Stimulated activated CD8-positive, alpha-beta memory T cell treated with anti-CD3 and anti-CD28 coated beads, Interleukin-12 subunit alpha, Interleukin-12 subunit beta, amount 100 ng/mL, for 1 hour (primary cell): ENCODE measurements around the gene PLEKHG5.

Experiments
- DNase-seq: peaks from one replicate; pipeline ENCODE4 v3.0.0-alpha.2; 2020; ENCODE audit warnings: low read depth

The PLEKHG5 gene

GRCh38 chr1:6510493-6510892 lies 19.0 kb upstream of the PLEKHG5 start:
- DNase-seq: no peak

- DNase-seq: no peak
These were observed 18.4 kb upstream of the PLEKHG5 start for GRCh38 chr1:6509919-6510291.

GRCh38 chr1:6509220-6509918 lies 17.9 kb upstream of the PLEKHG5 start:
- DNase-seq: no peak

DNA sequence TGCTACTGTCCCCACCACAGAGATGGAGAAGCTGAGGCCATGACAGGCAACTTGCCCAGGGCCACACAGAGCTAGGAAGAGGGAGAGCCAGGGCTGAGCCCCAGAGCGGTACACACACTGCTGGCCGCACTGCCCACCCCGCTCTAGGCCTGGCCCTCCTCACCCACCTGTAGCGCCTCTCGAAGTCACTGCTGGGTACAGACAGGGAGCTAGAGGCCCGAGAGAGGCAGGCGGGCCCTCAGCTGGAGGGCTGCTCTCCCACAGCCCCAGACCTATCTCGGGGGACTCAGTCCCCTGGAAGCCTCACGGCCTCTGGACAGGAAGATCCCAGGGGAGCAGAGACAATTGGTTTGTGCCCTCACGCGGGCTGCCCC lies 17.3 kb upstream of the PLEKHG5 start:
- DNase-seq: no peak

GRCh38 chr1:6508154-6508815 lies 16.8 kb upstream of the PLEKHG5 start:
- no peak for DNase-seq

DNA sequence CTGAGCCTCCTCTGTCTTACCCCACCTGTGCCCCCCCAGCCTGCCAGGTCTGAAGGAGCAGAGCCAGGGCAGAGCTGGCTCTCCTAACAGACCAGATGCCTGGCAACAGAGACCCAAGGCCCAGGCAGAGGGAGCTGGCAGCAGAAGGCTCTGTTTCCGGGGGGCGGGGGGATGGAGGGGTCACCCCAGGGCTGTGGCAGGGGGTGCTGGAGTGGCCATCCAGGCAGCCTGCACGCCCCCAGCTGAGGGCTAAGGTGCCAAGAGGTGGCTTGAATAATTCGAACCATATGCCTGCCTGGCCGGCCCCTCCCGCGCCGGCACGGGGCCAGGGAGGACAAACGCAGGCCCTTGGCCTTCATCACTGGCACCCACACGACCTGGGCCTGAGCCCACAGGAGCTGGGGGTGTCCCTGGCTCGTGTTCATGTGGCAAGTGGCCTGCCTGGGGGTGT lies 16.0 kb upstream of the PLEKHG5 start:
- no peak for DNase-seq

GRCh38 chr1:6507037-6507428 lies 15.6 kb upstream of the PLEKHG5 start:
- DNase-seq: no peak

DNA sequence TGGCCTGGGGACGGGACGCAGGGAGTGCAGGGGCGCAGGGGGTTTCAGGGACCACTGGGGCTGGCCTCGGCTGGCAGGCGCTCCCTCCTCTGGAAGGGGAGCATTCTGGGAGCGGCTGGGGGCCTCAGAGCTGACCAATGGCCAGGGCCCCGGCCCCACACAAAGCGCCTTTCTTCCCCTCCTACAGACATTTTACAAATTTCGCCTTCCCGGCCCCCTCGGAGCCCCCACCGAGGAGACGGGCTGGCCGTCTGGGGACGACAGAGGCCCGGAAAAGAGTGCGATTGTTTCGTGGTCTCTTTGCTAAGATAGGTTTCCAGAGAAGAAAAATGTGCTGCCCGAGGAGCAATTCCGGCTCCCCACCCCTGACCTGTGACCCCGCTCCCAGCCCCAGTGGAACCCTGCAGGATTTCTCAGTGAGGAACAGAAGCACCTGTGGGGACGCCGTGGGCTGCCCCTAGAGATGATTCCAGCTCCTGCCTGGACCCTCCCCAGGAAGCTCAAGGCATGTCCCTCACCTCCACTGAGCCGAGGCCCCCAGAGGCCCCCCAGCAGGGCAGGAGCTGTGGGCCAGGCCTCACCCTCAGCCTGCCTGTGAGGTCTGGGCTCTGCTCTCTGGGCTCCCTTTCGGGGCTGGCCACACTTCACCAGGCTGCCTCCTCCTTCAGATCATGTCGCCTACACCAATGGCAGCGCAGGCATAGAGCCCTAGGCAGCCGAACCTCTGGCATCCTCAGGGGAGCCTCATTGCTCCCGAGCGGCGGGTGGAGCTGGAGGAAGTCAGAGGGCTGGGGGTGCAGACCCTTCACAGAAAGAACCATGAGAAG lies 15.0 kb upstream of the PLEKHG5 start:
- DNase-seq: no peak

- DNase-seq: no peak
These were observed 14.1 kb upstream of the PLEKHG5 start for GRCh38 chr1:6505367-6506209.

DNA sequence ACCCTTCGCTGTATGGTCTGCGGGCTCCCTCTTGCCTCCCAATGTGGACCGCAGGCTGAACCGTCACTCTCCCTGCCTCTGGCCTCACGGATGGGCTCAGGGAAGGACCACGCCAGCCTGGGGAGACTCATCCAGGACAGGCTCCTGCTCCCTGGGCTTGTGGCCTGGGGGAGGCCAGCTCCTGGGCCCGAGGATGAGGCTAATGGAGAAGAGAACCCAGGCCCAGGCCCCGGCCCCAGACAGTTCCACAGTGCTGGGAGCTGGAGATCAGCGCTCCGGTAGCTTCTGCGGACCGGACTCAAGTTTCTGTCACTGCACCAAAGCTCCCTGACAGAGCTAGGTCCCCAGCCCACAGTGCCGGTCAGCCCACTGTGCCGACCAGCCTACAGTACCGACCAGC lies 13.4 kb upstream of the PLEKHG5 start:
- DNase-seq: no peak

DNA sequence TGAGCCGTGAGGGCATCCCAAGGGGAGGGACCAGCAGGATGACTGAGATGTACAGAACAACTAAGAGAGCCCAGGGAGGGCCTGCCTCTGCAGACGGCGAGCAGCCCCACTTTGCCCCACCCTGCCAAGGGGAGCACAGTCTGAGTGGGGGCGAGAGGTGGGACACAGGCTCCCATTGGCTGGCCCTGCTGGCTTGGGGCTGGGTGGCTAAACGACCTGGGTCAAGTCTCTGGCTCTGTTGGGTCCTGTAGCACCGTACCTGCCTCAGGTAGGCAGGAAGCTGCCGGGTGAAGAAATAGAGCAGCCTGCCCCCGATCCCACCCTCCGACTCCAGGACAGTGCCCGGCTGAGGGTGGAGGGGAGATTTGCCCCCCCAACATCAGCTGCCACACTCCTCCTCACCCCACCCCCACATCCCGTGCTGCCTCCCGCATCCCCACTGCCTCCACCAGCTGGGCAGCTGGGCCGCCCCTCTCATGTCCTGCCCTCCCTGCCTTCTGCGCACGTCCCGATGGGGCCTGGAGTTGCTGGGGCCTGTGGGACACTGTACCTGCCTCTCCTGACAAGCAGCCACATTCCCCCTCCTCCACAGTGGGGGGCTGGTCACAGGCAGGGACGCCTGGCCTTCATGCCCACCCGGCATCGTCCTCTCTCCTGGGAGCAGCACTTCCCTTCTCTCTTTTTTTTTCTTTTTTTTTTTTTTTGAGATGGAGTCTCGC lies 12.6 kb upstream of the PLEKHG5 start:
- DNase-seq: no peak

DNA sequence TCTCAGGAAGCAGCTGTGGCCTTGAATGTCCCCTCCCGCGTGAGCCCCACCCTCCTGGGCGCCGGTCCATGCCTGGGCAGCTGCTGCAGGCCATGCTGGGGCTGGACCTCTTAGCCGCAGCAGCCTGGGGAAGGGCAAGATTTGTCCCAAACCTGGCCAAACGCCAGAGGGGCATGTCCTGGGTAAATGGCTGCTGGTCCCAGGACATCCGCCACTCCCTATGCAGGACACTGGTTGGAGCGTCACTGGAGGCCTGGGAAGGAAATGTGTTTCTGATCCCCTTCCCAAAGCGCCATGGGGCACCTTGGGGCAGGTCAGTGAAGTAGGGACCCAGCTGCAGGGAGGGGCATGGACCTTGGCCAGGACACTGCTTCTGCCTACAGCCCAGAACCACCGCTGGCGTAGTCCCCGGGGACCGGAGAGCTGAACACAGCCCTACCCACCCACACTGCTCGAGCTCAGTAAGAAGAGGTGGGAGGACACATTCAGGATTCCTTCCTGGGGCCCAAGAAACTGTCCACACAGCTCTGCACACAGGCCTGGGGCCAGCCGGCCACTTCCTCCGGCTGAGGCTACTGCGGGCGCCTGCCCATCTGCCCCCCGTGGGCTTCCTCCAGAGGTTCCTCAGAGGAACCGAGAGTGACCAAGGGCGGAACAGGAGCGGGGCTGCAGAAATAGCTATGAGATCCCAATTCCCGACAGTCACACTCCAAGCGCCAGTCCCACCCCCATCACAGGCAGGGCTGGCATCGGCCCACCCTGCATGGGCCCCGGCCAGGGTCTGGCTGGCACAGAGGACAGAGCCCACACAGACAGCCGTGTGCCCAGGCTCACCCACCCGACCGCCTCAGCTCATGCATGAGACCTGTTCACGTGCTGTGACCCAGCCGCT lies 10.8 kb upstream of the PLEKHG5 start:
- no peak for DNase-seq

GRCh38 chr1:6501279-6501813 lies 9.9 kb upstream of the PLEKHG5 start:
- DNase-seq: no peak

DNA sequence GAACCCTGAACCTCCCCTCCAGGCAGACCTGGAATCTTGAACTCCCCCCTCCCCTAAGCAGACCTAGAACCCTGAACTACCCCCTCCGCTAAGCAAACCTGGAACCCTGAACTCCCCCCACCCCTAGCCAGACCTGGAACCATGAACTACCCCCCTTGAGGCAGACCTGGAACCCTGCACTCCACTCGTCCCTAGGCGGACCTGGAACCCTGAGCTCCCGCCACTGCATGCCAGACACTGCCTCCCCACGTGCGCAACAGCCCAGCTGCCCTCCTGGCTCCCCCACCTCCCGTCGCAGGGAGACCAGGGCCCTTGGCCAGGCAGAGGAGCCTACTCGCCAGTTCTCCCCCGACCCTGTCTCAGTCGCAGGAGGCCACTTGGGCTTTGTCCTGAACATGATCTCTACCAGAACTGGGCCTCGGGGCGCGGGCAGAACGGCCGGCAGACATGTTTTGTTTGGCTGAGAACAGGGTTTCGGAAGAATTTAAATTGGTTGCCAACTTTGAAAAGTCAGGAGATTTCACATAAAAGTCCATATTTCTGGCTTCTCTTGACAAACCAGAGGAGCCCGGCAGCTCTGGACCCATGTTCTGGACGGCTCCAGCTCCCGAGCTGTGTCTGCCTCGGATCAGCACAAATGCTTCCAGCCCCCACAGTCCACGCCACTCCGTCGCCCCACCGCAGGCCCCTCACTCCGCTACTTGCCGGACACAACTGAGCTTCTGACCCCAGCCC lies 9.2 kb upstream of the PLEKHG5 start:
- DNase-seq: no peak

- no peak for DNase-seq
These were observed 7.8 kb upstream of the PLEKHG5 start for GRCh38 chr1:6499296-6499695.

- DNase-seq: no peak
These were observed 7.2 kb upstream of the PLEKHG5 start for GRCh38 chr1:6498576-6499111.

- no peak for DNase-seq
These were observed 6.6 kb upstream of the PLEKHG5 start for GRCh38 chr1:6497867-6498575.

- DNase-seq: no peak
These were observed 5.9 kb upstream of the PLEKHG5 start for GRCh38 chr1:6497215-6497866.
